Parathyroid adenoma (tissue), 2 donors: ENCODE data around the gene DAD1.
"Not testable (repeated sequence)": the region's sequence is repeated elsewhere in the genome, so short reads cannot be mapped to it uniquely, and the experiment has no call there.

Experiments
- H2AFZ ChIP-seq: fragments of 300-600 bp; sonication (generic); one replicate; pipeline ENCODE4 v1.7.0; 2017; ENCODE audit warnings: antibody characterized with exemption, mild to moderate bottlenecking
- H3K27ac ChIP-seq: fragments of 300-600 bp; sonication (generic); one replicate; pipeline ENCODE4 v1.7.0; 2017
- H3K27me3 ChIP-seq: fragments of 300-600 bp; sonication (generic); one replicate; pipeline ENCODE4 v1.7.0; 2017; ENCODE audit warnings: low read length; ENCODE audit not compliant: control insufficient read depth, insufficient read depth
- H3K36me3 ChIP-seq: fragments of 300-600 bp; sonication (generic); one replicate; pipeline ENCODE4 v1.7.0; 2017; ENCODE audit warnings: low read length; ENCODE audit not compliant: control insufficient read depth, insufficient read depth
- H3K4me1 ChIP-seq: fragments of 300-600 bp; sonication (generic); one replicate; pipeline ENCODE4 v1.7.0; 2017; ENCODE audit warnings: control low read depth
- H3K4me2 ChIP-seq: fragments of 300-600 bp; sonication (generic); one replicate; pipeline ENCODE4 v1.7.0; 2017; ENCODE audit warnings: low read length
- H3K4me3 ChIP-seq: fragments of 300-600 bp; sonication (generic); one replicate; pipeline ENCODE4 v1.7.0; 2017; ENCODE audit warnings: low read depth, low read length
- H3K79me2 ChIP-seq: fragments of 300-600 bp; sonication (generic); one replicate; pipeline ENCODE4 v1.7.0; 2017; ENCODE audit warnings: control low read depth
- H3K9ac ChIP-seq: fragments of 300-600 bp; sonication (generic); one replicate; pipeline ENCODE4 v1.7.0; 2017; ENCODE audit warnings: mild to moderate bottlenecking
- H3K9me3 ChIP-seq: fragments of 300-600 bp; sonication (generic); one replicate; pipeline ENCODE4 v1.7.0; 2017; ENCODE audit warnings: low read length; ENCODE audit not compliant: control insufficient read depth
- CTCF ChIP-seq: fragments of 300-600 bp; sonication (generic); IDR thresholded peaks from one replicate; pipeline ENCODE4 v1.7.0; 2017; ENCODE audit warnings: antibody characterized with exemption, mild to moderate bottlenecking
- donor health status: primary hyperparathyroidism.

Gene DAD1

GRCh38 chr14:22596354-22596879 lies 7.4 kb upstream of the DAD1 start:
- no peak overlapping the region for H3K27ac ChIP-seq
- H3K36me3 ChIP-seq = no peaks in the 10 kb centered on the region
- H3K4me2 ChIP-seq = no peak overlapping the region
- no peak for TF ChIP-seq CTCF
- no peak overlapping the region for H2AFZ ChIP-seq
- H3K4me3 ChIP-seq = no peak overlapping the region
- H3K27me3 ChIP-seq = no peaks in the 10 kb centered on the region
- H3K4me1 ChIP-seq = peaks cover 24% of the 10 kb centered on the region
- no peaks in the 10 kb centered on the region for H3K79me2 ChIP-seq
- no peaks in the 10 kb centered on the region for H3K9me3 ChIP-seq
- H3K9ac ChIP-seq = no peak overlapping the region

- H3K27ac ChIP-seq = no peak overlapping the region
These were observed 5.2 kb upstream of the DAD1 start for GRCh38 chr14:22594156-22594716.

GRCh38 chr14:22593601-22594000 lies 4.6 kb upstream of the DAD1 start:
- no peaks in the 10 kb centered on the region for H3K36me3 ChIP-seq
- no peak overlapping the region for H3K27ac ChIP-seq
- H3K27me3 ChIP-seq = no peaks in the 10 kb centered on the region
- H3K79me2 ChIP-seq = peaks cover 2% of the 10 kb centered on the region
- TF ChIP-seq CTCF = no peak
- H2AFZ ChIP-seq = no peak overlapping the region
- H3K4me3 ChIP-seq = no peak overlapping the region
- H3K4me2 ChIP-seq = no peak overlapping the region
- H3K4me1 ChIP-seq = peaks cover 11% of the 10 kb centered on the region
- H3K9ac ChIP-seq = no peak overlapping the region
- no peaks in the 10 kb centered on the region for H3K9me3 ChIP-seq

More at GRCh38 chr14:22594156-22594716, 5.2 kb upstream of the DAD1 start:
- Histone ChIP-seq H3K36me3 (no peaks in the 10 kb centered on the region), H3K79me2 (no peaks in the 10 kb centered on the region), H2AFZ (no peak overlapping the region), H3K27me3 (no peaks in the 10 kb centered on the region), H3K4me2 (no peak overlapping the region), H3K9ac (no peak overlapping the region), H3K9me3 (no peaks in the 10 kb centered on the region), H3K4me1 (peaks cover 16% of the 10 kb centered on the region), H3K4me3 (no peak overlapping the region)
- TF ChIP-seq CTCF = no peak

GRCh38 chr14:22593189-22593588 lies 4.2 kb upstream of the DAD1 start:
- no peak overlapping the region for H3K4me3 ChIP-seq
- no peaks in the 10 kb centered on the region for H3K27me3 ChIP-seq
- no peak overlapping the region for H3K4me2 ChIP-seq
- H3K9me3 ChIP-seq = no peaks in the 10 kb centered on the region
- no peak for TF ChIP-seq CTCF
- H3K9ac ChIP-seq = no peak overlapping the region
- no peaks in the 10 kb centered on the region for H3K36me3 ChIP-seq
- no peak overlapping the region for H3K27ac ChIP-seq
- peaks cover 6% of the 10 kb centered on the region for H3K79me2 ChIP-seq
- peaks cover 11% of the 10 kb centered on the region for H3K4me1 ChIP-seq
- no peak overlapping the region for H2AFZ ChIP-seq

- H3K9me3 ChIP-seq = no peaks in the 10 kb centered on the region
- H3K27ac ChIP-seq = peak overlapping the region; percentile 85
- no peaks in the 10 kb centered on the region for H3K27me3 ChIP-seq
- peak overlapping the region; percentile 81 for H2AFZ ChIP-seq
- H3K79me2 ChIP-seq = peaks cover 45% of the 10 kb centered on the region
- no peaks in the 10 kb centered on the region for H3K36me3 ChIP-seq
- no peak for TF ChIP-seq CTCF
- H3K4me2 ChIP-seq = peak overlapping the region; percentile 93
- H3K9ac ChIP-seq = peak overlapping the region; percentile 1
- H3K4me1 ChIP-seq = peaks cover 19% of the 10 kb centered on the region
- peak overlapping the region; percentile 86 for H3K4me3 ChIP-seq
These were observed 413 bp downstream of the DAD1 start for GRCh38 chr14:22588526-22589095.

- not testable (repeated sequence) for H3K9ac ChIP-seq, H2AFZ ChIP-seq, H3K27ac ChIP-seq, H3K9me3 ChIP-seq, H3K27me3 ChIP-seq, H3K36me3 ChIP-seq
- Histone ChIP-seq H3K79me2 (peaks cover 45% of the 10 kb centered on the region), H3K4me1 (peaks cover 19% of the 10 kb centered on the region), H3K4me3 (peak overlapping the region; percentile 86), H3K4me2 (peak overlapping the region; percentile 93)
These were observed 1.2 kb downstream of the DAD1 start for GRCh38 chr14:22587677-22588422.
